PFSK-1 (cell line): Measurements from ENCODE around the gene CENPA.

Experiments
- SIN3A ChIP-seq: IDR thresholded peaks from 2 replicates; pipeline ENCODE4 v1.6.1; 2012; ENCODE audit warnings: mild to moderate bottlenecking, low read length, moderate library complexity, borderline replicate concordance; ENCODE audit not compliant: insufficient read depth
- TF ChIP-seq, protein P1 (sequence below), 2 experiments: IDR thresholded peaks; 2 replicates each; pipeline versions ENCODE4 v1.6.1 to v1.8.0; 2011 to 2012; ENCODE audit warnings: low read depth in 2 of 2, low read length in 2 of 2, control low read depth in 1 of 2, inconsistent platforms in 1 of 2, mild to moderate bottlenecking in 1 of 2, moderate library complexity in 1 of 2; ENCODE audit not compliant: insufficient read depth in 1 of 2

DNA sequence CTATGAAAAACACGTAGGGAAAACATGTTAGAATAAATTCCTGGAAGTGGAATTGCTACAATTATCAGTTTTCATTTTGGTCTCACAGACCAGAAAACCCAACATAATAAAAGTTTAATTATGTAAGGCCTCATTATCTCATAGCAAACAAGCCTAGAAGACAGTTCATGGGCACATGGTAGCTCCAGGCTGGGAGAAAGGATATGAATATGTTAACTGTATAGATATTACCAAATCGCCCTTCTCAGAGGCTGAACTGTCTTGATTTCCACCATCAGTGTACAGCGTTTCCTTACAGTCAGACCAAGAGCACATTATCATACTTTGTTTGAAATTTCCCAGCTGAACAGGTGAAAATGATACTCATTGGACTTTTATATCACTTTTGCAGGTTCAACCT is 38.9 kb upstream of the CENPA start:
- no peak for TF ChIP-seq SIN3A
- TF ChIP-seq, protein P1, sequence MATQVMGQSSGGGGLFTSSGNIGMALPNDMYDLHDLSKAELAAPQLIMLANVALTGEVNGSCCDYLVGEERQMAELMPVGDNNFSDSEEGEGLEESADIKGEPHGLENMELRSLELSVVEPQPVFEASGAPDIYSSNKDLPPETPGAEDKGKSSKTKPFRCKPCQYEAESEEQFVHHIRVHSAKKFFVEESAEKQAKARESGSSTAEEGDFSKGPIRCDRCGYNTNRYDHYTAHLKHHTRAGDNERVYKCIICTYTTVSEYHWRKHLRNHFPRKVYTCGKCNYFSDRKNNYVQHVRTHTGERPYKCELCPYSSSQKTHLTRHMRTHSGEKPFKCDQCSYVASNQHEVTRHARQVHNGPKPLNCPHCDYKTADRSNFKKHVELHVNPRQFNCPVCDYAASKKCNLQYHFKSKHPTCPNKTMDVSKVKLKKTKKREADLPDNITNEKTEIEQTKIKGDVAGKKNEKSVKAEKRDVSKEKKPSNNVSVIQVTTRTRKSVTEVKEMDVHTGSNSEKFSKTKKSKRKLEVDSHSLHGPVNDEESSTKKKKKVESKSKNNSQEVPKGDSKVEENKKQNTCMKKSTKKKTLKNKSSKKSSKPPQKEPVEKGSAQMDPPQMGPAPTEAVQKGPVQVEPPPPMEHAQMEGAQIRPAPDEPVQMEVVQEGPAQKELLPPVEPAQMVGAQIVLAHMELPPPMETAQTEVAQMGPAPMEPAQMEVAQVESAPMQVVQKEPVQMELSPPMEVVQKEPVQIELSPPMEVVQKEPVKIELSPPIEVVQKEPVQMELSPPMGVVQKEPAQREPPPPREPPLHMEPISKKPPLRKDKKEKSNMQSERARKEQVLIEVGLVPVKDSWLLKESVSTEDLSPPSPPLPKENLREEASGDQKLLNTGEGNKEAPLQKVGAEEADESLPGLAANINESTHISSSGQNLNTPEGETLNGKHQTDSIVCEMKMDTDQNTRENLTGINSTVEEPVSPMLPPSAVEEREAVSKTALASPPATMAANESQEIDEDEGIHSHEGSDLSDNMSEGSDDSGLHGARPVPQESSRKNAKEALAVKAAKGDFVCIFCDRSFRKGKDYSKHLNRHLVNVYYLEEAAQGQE (IDR thresholded peaks at IDR 0.05; ENCODE audit: insufficient read depth in 1 of 2, low read depth in 2 of 2, low read length in 2 of 2): no peak
